ENCODE data around the gene PIGS. TPM values are rescaled to one million over a fixed set of nuclear protein-coding genes. Genes with fewer than 3 reads are reported as not detected.

PIGS gene
- total RNA-seq, 2 donors from 2014 or later = 74.9 to 93.2 TPM

DNA sequence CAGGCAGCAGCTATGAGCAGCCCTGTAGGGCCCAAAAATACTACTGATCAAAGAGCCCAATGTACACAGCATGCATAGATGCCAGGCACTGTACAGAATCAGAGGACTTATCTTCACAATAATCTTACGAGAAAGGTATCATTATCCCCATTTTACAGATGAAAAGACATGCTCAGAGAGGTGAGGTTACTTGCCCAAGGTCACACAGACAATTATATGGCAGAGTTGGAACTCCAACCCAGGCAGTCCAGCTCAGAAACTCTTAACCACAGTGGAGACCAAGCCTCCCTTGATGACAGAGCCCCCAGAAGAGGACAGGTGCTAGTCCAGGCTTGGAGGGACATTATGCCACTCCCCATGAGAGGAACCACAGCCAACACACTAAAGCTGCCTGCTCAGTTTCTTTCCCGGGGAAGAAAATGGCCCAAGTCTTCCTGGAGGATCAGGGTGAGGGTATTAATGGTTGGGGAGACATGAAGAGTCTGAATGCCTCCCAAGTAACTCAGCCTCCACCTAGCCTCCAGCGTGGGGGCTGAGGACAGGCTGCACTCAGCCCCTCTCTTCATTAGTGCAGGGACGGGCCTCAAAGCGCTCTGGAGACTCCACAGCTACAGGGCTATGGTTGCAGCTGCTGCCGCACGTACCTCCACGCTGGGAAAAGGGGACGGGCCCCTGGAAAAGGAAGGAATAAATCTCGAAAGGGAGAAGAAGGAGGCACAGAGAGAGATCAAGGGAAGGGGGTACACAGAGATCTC lies 19.7 kb downstream of the PIGS start:
- Mint-ChIP-seq H3K4me3 (peak overlapping the region; percentile 91), H3K36me3 (peaks cover 19% of the 10 kb centered on the region), H3K27ac (peak overlapping the region; percentile 93 to 94), H3K9me3 (no peaks in the 10 kb centered on the region), H3K27me3 (no peaks in the 10 kb centered on the region), H3K4me1 (ENCODE audit: low read depth in 2 of 2) (peaks cover 63% of the 10 kb centered on the region in 2 donors)
- DNase-seq (ENCODE audit: low spot score) (no peak), ATAC-seq (no peak)

DNA sequence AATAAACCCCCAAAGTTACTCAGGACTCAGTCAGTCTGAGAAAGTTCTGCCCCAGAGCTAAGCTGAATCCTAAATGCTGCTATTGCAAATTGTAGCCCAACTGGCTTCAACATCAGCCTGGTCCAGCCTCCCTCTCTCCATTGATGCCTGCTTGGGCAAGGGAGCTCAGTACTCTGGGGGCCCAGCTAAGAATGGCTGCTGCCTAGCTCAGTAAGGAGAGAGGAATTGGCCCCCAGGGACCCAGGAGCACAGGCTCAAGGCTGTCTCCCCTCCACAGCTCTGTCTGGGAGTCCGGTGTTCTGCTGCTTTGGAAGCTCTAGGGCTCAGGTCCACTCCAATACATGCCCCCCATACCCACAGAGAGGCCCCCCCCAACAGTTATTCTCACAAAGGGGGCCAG lies 20.5 kb downstream of the PIGS start:
- H3K27ac Mint-ChIP-seq = peak overlapping the region; percentile 93 to 94
- no peaks in the 10 kb centered on the region for H3K9me3 Mint-ChIP-seq
- no peak for ATAC-seq
- H3K4me1 Mint-ChIP-seq (ENCODE audit: low read depth in 2 of 2) = peaks cover 63% of the 10 kb centered on the region in 2 donors
- peak overlapping the region; percentile 91 for H3K4me3 Mint-ChIP-seq
- H3K27me3 Mint-ChIP-seq = no peaks in the 10 kb centered on the region
- H3K36me3 Mint-ChIP-seq = peaks cover 12% of the 10 kb centered on the region
- no peak for DNase-seq (ENCODE audit: low spot score)

GRCh38 chr17:28549236-28550132 lies 21.8 kb downstream of the PIGS start:
- peaks cover 12% of the 10 kb centered on the region for H3K36me3 Mint-ChIP-seq
- H3K4me3 Mint-ChIP-seq = peak overlapping the region; percentile 91
- DNase-seq (ENCODE audit: low spot score) = peak; percentile 86
- H3K4me1 Mint-ChIP-seq (ENCODE audit: low read depth in 2 of 2) = peaks cover 62 to 68% of the 10 kb centered on the region in 2 donors
- H3K27me3 Mint-ChIP-seq = no peaks in the 10 kb centered on the region
- ATAC-seq = peak; percentile 78 to 80
- H3K27ac Mint-ChIP-seq = peak overlapping the region; percentile 93 to 94
- H3K9me3 Mint-ChIP-seq = no peaks in the 10 kb centered on the region

- DNase-seq (ENCODE audit: low spot score) = no peak
These were observed 22.8 kb downstream of the PIGS start for GRCh38 chr17:28548417-28549130.

GRCh38 chr17:28547623-28548416 lies 23.5 kb downstream of the PIGS start:
- Mint-ChIP-seq H3K4me1 (ENCODE audit: low read depth in 2 of 2) (peaks cover 45 to 53% of the 10 kb centered on the region in 2 donors), H3K36me3 (peaks cover 5% of the 10 kb centered on the region), H3K27me3 (no peaks in the 10 kb centered on the region), H3K4me3 (peak overlapping the region; percentile 81), H3K9me3 (no peaks in the 10 kb centered on the region), H3K27ac (peak overlapping the region; percentile 93 to 94)
- DNase-seq (ENCODE audit: low spot score) (peak; percentile 83), ATAC-seq (peak; percentile 62 to 64)

More at GRCh38 chr17:28548417-28549130, 22.8 kb downstream of the PIGS start:
- H3K27ac Mint-ChIP-seq = peak overlapping the region; percentile 93 to 94
- peaks cover 6% of the 10 kb centered on the region for H3K36me3 Mint-ChIP-seq
- H3K4me1 Mint-ChIP-seq (ENCODE audit: low read depth in 2 of 2) = peaks cover 53 to 61% of the 10 kb centered on the region in 2 donors
- no peaks in the 10 kb centered on the region for H3K9me3 Mint-ChIP-seq
- no peaks in the 10 kb centered on the region for H3K27me3 Mint-ChIP-seq
- no peak for ATAC-seq
- H3K4me3 Mint-ChIP-seq = peak overlapping the region; percentile 91

GRCh38 chr17:28547096-28547622 lies 24.2 kb downstream of the PIGS start:
- peak overlapping the region; percentile 41 for H3K4me3 Mint-ChIP-seq
- H3K9me3 Mint-ChIP-seq = no peaks in the 10 kb centered on the region
- H3K27me3 Mint-ChIP-seq = no peaks in the 10 kb centered on the region
- ATAC-seq (no peak), DNase-seq (ENCODE audit: low spot score) (no peak)
- peaks cover 5% of the 10 kb centered on the region for H3K36me3 Mint-ChIP-seq
- H3K27ac Mint-ChIP-seq = peak overlapping the region; percentile 93 to 94
- peaks cover 43 to 50% of the 10 kb centered on the region in 2 donors for H3K4me1 Mint-ChIP-seq (ENCODE audit: low read depth in 2 of 2)

- DNase-seq (ENCODE audit: low spot score) (peak; percentile 44), ATAC-seq (no peak)
- H3K27ac Mint-ChIP-seq = peak overlapping the region in 1 of 2 donors; percentile 9
- H3K4me1 Mint-ChIP-seq (ENCODE audit: low read depth in 2 of 2) = peaks cover 33 to 38% of the 10 kb centered on the region in 2 donors
- H3K9me3 Mint-ChIP-seq = no peaks in the 10 kb centered on the region
- peaks cover 5% of the 10 kb centered on the region for H3K36me3 Mint-ChIP-seq
- no peaks in the 10 kb centered on the region for H3K27me3 Mint-ChIP-seq
- H3K4me3 Mint-ChIP-seq = no peak overlapping the region
These were observed 25.4 kb downstream of the PIGS start for GRCh38 chr17:28545787-28546415.

DNA sequence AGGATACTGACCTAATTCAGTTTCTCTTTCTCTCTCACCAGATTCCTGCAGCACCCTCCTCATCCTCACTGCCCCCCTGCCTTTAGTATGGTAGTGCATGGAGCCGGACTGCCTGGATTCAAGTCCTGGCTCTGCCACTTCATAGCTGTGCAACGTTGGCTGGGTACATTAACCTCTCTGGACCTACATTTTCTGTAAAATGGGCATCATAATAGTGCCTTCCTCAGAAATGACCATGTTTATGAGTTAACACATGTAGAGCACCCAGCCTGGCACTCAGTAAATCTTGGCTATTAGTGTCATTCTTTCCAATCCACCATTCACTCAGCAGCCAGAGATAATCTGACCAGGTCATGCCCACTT lies 26.2 kb downstream of the PIGS start:
- Mint-ChIP-seq H3K4me3 (no peak overlapping the region), H3K9me3 (no peaks in the 10 kb centered on the region), H3K27ac (peak overlapping the region in 1 of 2 donors; percentile 9), H3K4me1 (ENCODE audit: low read depth in 2 of 2) (peaks cover 25 to 32% of the 10 kb centered on the region in 2 donors), H3K36me3 (peaks cover 5% of the 10 kb centered on the region), H3K27me3 (no peaks in the 10 kb centered on the region)
- no peak for ATAC-seq
- DNase-seq (ENCODE audit: low spot score) = no peak

- Mint-ChIP-seq H3K27me3 (no peaks in the 10 kb centered on the region), H3K27ac (no peak overlapping the region), H3K9me3 (no peaks in the 10 kb centered on the region), H3K4me1 (ENCODE audit: low read depth in 2 of 2) (peaks cover 20 to 27% of the 10 kb centered on the region in 2 donors), H3K36me3 (peaks cover 5% of the 10 kb centered on the region), H3K4me3 (no peak overlapping the region)
- DNase-seq (ENCODE audit: low spot score) (peak; percentile 32), ATAC-seq (no peak)
These were observed 26.8 kb downstream of the PIGS start for GRCh38 chr17:28544402-28545140.

- Mint-ChIP-seq H3K4me3 (no peak overlapping the region), H3K36me3 (no peaks in the 10 kb centered on the region), H3K27ac (no peak overlapping the region), H3K4me1 (ENCODE audit: low read depth in 2 of 2) (peaks cover 0 to 5% of the 10 kb centered on the region in 2 donors), H3K9me3 (no peaks in the 10 kb centered on the region), H3K27me3 (no peaks in the 10 kb centered on the region)
- no peak for ATAC-seq
- no peak for DNase-seq (ENCODE audit: low spot score)
These were observed 29.9 kb downstream of the PIGS start for GRCh38 chr17:28541439-28541838.

DNA sequence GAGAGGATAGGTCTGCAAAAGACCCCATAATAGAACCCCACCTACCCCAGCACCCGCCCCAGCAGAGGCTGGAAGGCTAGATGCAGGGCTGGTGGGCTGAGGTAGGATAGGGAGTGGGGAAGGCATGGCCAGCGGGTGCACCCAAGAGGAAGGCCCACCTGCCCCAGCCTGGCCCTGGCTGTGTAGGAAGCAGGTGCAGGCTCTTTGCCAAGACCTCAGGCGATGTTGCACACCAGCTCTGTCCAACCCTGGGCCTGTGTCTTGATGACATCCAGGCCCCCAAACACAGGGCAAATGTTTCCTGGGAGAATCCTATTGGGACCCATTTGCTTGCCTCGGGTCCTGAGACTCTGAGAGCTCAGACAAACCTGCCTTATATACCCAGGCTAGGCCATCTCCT lies 31.1 kb downstream of the PIGS start:
- Mint-ChIP-seq H3K27ac (no peak overlapping the region), H3K4me1 (ENCODE audit: low read depth in 2 of 2) (peaks cover 0 to 5% of the 10 kb centered on the region in 2 donors), H3K9me3 (no peaks in the 10 kb centered on the region), H3K4me3 (no peak overlapping the region), H3K27me3 (no peaks in the 10 kb centered on the region), H3K36me3 (no peaks in the 10 kb centered on the region)
- no peak for ATAC-seq
- no peak for DNase-seq (ENCODE audit: low spot score)
